ENCODE data around the gene TANGO6. TPM values are rescaled to one million over a fixed set of nuclear protein-coding genes. Genes with fewer than 3 reads are reported as not detected.

The TANGO6 gene
- polyA plus RNA-seq, 1 donor: 6.2 TPM

DNA sequence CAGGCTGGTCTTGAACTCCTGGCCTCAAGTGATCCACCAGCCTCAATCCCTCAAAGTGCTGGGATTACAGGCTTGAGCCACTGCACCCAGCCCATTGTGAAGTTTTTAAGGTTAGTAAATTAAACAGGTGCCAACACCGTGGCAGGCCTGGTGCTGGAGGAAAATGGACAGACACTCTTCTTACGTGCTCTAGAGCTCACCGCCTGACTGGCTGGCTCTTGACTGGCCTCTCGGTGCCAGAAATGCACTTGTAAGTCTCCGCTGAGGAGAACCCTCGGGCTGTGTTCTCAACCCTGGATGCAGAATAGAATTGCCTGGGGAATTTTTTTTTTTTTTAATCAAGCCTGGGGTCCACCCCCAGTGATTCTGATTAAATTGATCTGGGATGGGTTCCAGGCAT lies 251.9 kb downstream of the TANGO6 start:
- DNase-seq: no peak

DNA sequence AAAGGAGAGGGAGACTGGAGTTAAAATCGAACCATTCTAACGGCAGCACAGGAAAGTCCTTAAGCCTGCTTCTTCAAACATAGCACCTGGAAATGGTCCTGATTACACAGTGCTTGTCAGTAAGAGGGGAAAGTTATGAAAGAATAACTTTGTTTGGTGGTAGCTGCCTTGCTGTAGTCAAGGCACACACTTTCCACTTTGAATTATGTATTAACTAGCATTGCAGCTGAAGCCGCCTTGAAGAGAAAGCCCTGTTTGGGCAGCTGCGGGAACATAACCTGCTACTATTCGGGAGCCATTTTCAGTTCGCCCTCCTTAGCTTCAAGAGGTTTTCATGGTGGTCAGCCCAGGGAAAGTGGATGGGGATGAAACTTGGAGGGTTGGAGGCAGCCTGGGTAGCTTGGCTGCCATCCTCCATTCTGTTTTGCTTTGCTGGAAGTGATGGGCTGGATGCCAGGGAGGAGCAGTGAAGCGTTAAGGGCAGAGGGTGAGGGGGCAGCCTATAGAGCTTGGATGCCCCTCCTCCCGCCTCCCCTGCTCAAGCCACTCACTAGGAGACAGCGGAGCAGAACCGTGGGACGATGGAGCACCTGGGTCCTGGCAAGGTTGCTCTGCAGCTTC lies 256.9 kb downstream of the TANGO6 start:
- no peak for DNase-seq

DNA sequence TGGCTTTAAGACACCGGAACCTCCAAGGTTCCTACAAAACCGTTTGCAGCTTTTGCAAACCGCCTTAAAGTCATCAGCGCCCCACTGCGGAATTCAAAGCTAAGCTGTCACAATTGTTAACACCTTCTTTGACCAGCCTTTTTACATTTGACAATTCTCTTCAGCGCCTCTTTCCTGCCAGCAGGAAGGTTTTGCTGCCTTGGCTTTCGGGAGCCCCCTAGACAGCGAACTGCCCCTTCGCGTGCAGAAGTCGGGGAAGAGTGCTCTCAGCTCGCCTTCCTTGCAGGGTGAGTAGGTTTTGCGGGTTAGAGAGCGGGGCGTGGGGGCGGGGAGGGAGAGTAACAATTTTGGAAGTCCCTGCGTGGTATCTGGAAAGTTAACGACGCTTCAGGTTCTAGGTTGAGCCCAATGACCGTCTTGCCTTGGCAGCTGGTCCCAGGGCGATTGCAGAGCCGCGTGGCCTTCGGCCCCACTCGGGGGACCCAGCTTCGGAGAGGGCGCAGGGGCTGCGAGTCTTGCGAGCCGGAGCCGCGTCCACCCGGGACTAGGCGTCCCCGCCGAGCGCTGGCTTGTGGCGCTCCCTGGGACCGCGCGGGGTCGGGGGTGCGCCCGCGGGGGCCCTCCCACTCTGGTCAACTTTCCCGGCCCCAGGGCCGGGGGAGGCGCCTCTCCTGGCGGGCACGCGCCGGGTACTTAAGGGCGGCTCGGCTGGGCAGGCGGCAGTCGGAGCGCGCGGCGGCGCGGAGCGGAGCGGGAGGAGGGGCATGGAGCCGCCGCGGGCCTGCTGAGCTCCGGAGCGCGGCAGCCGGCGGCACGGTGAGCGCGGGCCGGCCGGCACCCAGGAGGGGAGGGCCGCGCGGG lies 262.4 kb downstream of the TANGO6 start, which contains the start of gene HAS3:
TSS of gene HAS3 (plus strand) at position 153 of the 861 bp plus-strand sequence. CDS start 3,743 bp downstream, outside the sequence.
- DNase-seq: no peak

DNA sequence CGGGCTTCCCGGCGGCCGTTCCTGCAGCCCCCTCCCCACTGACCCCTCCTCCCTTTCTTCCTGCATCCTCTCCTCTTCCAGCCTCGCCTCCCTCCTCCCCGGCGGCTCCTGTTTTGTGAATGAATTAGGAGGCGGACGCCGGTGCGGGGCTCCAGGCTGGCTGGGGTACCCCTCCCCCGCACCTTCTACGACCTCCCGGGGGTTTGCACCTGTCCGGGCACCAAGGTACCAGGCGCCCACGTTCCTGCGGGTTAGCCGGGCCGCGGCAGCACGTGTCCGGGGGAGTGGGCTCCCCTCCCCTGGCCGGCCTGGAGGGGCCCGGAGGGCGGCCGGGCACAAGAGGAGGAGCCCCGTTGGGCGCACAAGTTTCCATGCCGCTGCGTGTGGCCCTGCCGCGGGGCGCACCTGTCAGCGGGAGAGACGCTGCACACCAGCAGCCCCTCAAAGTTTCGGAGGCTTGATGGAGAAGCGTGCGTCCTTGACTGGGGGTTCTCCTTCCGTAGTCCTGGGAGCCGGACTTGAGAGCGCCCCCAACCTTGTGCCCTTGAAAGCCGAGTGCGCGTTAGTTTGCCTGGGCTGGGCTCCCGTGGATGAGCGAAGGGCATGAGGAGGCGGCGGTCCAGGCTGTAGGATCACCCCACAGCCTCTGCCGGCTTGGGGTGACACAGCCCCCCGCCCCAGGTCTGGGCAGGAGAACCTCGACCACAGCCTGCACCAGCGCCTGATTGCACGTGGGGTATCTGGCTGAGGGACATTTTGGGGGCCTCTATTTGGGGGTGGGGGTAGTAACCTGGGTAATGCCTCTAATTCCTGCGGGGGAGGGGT lies 263.4 kb downstream of the TANGO6 start:
- no peak for DNase-seq

DNA sequence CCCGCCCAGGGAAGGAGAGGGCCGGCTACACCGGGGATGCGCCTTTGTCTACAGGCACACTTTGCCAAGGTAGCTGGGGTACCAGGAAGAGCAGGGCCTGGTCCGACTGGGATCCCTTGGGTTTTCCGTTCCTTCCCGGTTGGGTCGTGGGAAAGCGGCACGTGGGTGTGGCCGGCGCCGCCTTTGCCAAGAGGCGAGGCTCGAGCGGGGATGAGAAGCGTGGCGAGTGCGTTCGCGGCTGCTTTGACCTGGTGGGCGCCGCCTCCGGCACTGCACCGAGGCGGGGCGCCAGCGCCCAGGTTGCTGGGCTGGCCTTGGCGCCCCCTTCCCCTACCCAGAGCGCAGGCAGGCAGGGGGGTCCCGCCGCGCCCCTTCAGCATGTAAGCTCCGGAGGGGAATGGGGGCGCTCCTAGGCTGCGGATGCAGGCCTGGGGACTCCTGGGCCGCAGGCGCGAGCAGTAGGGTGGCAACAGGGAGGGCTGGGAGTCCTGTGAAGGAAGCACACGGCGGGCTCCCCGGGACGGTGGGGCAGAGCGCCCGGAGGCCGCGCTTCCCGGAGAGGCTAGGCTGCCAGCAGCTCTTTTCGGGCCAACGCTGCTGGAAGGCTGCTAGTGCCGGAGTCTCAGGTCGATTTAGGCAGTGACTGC lies 264.1 kb downstream of the TANGO6 start:
- no peak for DNase-seq

DNA sequence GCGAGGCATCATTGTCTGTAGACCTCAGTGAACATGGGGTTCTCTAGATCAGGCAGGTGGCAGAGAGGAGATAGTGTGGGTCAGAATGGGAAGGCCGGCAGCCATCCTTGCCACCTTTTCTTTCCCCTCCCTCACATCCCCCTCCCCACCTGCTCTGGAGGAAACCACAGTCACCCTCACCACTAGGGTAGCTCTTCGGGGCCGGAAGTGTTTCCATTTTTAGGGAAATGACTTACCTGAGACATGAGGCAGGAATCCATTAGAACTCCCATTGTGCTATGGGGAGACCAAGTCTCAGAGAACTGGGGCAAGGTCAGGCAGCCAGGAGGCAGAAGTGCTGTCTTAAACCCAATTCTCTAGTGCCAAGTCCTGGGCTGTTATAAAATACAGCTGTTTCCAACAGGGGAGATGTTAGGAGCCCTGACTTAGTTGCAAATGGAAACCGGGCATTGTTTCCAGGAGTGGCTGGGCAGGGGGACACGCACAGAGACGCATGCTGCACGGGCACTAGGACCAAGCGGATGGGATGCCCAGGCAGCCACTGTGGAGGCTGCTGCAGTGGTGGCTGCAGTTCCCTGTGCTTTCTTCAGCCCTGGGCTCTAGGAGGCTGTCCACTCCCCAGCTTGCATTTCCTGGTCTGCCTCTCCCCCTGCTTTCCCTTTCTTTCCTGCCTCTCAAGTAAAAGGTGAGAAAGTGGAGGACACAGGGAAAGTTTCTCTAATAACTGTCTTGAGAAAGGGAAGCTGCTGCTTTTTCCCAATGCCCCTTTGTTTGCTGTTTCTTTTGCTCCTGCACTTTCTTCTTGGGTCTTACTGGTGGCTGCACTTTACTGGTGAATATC lies 265.0 kb downstream of the TANGO6 start:
- DNase-seq: no peak

DNA sequence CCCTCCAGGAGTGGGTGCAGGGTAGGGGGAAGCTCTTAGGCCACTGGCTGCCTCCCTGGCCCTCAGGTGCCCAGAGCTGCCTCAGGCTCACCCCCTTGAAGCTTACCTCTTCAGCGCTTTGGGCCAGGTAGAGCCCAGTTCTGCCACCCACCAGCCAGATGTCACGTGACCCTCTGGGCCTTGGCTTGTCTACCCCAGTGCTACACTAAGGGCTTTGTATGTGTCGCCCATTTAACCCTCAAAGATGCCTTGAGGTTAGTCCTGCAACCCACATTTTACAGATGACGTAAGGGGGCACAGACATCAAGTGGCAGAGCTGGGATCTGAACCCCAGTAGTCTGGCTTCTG lies 265.5 kb downstream of the TANGO6 start:
- no peak for DNase-seq

DNA sequence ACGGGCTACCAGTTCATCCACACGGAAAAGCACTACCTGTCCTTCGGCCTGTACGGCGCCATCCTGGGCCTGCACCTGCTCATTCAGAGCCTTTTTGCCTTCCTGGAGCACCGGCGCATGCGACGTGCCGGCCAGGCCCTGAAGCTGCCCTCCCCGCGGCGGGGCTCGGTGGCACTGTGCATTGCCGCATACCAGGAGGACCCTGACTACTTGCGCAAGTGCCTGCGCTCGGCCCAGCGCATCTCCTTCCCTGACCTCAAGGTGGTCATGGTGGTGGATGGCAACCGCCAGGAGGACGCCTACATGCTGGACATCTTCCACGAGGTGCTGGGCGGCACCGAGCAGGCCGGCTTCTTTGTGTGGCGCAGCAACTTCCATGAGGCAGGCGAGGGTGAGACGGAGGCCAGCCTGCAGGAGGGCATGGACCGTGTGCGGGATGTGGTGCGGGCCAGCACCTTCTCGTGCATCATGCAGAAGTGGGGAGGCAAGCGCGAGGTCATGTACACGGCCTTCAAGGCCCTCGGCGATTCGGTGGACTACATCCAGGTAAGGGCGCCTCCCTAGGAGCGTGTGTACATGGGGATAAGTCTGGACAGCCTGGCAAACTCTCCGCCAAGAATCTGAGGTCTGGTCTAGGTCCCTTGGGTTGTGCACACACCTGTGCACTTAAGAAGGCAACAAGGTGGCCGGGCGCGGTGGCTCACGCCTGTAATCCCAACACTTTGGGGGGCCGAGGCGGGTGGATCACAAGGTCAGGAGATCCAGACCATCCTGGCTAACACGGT lies 266.3 kb downstream of the TANGO6 start:
- no peak for DNase-seq

DNA sequence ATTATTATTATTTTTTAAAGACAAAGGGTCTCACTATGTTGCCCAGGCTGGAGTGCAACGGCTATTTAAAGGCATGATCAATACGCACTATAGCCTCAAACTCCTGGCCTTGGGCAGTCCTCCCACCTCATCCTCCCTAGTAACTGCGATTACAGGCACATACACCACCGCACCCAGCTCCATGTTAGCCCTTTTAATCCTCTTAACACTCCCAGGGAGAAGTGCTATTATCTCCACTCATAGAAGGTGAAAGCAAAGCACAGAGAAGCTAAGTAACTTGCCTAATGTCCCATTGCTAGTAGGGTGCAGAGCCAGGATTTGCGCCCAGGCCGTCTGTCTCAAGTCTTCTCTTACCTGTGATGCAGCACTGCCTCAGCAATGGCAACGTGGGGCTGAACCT lies 267.1 kb downstream of the TANGO6 start:
- DNase-seq: no peak

DNA sequence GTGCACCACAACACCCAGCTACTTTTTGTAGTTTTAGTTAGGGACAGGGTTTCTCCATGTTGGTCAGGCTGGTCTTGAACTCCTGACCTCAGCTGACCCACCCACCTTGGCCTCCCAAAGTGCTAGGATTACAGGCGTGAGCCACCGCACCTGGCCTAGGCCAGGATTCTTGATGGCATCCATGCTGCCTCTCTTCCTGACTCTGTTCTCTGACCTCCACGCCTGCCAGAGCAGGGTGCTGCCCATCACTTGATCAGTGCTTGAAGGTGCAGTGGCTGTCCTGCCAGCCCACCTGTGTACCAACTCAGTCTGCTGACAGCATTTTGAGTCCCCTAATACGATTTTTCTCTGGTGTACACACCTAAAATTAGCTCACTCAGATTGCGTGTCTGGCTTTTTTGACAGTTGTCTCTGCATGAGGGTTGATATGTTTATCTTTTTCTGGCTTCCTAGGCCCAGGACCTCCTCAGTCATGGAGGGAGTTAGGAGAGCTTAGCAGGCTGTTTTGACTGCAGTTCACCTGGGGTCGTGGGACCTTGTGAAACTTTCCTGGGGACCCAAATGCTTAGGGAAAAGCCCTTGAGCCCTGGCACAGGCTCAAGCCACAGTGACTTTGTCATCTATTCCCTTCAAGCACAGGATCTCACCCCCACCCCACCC lies 268.0 kb downstream of the TANGO6 start:
- no peak for DNase-seq

DNA sequence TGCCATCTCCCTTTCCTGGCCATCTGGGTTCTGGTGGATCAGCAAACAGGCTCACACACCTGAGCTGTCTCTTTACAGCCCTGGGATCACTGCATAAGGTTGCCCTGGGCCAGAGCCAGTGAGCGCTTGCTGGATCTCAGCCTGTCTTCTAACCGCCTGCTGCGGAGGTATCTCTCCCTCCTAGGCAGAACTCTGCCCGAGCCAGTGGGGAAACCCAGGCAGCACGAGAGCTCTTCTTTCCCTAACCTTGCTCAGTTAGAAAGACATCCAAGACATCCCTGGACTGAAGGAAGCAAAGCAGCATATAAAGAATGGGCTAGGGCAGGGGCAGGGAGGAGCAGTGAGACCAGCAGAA lies 268.5 kb downstream of the TANGO6 start:
- no peak for DNase-seq

DNA sequence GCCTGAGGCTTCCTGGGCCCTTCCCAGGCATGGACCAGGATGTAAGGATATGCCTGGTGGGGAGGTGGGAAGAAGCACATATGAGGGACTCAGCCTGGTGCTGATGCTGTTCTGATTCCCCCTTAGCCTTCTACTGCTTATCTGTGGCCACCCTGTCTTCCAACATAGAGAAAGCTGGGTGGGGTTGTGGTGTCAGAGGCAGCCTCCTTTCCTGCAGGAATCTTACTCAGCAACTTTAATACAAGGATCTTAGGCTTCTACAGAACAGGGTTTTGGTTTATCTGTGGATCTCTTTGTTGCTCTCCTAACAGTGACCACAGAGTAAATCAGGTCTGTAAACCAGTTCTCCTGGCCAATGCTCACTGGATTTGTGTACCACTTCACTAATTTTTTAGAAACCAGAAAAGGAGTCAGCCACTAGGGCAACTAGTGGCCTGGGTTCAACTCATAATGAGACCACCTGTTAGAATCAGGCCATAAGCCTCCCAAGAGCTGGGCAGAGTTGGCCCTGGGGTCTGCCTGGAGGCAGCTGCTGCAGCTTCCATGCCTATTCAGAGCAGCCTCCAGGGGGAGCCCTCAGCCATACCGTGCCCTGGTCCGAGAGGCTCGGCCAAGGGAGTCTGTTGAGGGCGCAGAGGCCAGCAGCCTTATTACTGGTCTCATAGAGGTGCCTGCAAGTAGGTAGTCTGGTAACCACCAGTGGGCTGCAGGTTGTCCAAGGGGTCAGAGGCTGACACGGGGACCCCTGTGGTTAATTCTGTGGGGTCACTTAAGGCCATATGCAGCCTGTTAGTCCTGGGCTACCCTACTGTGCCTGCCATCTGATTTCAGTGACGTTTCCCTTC lies 269.2 kb downstream of the TANGO6 start:
- DNase-seq: no peak

DNA sequence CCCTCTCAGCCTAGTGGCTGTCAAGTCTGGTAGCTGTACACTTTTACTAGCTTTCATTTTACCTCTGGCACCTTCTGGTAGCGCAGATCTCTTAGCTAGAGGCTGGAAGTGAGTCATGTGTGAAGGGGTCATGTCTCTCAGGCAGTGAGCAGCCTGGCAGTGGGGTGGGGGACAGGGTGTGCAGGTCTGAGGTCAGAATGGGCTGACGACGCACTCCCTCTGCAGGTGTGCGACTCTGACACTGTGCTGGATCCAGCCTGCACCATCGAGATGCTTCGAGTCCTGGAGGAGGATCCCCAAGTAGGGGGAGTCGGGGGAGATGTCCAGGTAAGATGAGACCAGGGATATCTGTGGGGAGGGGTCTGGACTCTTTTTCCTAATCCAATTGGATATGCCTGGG lies 269.9 kb downstream of the TANGO6 start:
- no peak for DNase-seq

DNA sequence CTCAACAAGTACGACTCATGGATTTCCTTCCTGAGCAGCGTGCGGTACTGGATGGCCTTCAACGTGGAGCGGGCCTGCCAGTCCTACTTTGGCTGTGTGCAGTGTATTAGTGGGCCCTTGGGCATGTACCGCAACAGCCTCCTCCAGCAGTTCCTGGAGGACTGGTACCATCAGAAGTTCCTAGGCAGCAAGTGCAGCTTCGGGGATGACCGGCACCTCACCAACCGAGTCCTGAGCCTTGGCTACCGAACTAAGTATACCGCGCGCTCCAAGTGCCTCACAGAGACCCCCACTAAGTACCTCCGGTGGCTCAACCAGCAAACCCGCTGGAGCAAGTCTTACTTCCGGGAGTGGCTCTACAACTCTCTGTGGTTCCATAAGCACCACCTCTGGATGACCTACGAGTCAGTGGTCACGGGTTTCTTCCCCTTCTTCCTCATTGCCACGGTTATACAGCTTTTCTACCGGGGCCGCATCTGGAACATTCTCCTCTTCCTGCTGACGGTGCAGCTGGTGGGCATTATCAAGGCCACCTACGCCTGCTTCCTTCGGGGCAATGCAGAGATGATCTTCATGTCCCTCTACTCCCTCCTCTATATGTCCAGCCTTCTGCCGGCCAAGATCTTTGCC lies 271.1 kb downstream of the TANGO6 start:
- DNase-seq: no peak

DNA sequence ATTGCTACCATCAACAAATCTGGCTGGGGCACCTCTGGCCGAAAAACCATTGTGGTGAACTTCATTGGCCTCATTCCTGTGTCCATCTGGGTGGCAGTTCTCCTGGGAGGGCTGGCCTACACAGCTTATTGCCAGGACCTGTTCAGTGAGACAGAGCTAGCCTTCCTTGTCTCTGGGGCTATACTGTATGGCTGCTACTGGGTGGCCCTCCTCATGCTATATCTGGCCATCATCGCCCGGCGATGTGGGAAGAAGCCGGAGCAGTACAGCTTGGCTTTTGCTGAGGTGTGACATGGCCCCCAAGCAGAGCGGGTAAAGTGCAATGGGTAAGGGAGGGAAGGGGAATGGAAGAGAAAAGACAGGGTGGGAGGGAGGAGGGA lies 271.6 kb downstream of the TANGO6 start:
- no peak for DNase-seq

DNA sequence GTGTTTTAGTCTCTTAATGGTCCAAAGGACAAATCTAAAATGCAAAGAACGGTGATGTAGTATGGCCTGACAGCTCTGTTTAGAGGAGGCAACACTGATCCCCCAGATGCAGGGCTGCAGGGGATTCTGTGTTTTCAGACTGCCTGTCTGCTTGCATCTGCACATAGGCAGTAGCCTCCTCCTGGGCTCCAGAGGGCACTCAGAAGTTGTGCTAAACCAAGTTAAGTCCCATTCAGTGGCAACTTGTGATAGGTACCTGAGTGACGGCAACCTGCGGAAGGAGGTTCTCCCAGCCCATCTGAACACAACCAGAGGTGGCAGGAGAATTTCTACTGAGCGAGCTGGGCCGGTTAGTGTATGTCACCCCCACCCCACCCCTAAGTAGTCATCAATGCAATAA lies 272.0 kb downstream of the TANGO6 start:
- DNase-seq: no peak

DNA sequence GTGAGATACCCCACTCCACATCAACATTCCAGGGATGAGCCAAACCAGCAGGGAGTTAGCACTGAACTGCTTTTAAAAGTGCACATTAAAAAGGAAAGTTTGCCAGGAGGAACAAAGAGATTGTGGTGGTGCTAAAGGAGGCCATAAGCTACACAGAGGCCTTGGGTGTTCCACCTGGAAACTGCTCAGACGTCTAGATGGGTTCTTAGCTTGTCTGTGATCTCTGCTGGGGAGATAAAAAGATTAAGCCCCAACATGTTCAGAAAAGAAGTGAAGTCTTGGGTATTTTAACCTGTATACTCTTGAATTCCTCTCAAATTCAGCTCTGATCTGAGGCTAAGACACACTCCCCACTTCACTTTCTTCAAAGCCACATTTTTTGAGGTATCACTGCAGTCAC lies 272.5 kb downstream of the TANGO6 start:
- DNase-seq: no peak

DNA sequence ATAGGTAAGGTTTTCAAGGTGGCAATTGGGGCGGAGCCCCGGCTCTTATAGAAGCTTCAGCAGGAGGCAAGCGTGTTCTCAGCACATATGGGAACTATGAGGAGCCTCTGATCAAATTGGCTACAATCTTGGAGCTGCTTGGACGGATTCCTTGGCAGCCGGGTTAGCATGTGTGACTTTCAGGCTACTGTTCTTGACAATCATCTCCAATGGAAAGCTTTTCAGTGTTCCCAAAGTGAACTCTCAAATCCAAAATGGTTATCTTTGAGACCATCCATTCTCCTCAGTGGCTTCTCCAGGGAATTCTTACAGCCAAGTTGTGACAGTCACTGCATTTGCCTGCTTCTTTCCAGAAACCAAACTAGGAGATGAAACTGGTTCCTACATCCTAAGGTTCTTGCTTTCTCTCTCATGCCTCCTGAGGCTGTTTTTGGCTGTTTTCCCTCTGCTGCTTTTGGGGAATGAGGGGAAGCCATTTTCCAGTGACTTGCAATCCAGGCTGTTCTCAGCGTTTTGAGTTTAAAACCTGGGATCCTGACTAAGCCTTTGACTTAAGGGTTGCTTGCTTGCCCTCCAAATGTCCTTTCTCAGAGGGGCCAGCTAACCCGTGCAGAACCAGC lies 273.0 kb downstream of the TANGO6 start:
- DNase-seq: no peak

Measured in left kidney (tissue), 2 donors.